GM19455 (cell line): ENCODE measurements around the gene DNAJC7.
A peak's percentile ranks its signal among the peaks of the same experiment; 100 is the strongest.

Experiments
- ATAC-seq: cut with Tn5 transposase; IDR thresholded peaks from one replicate; pipeline ENCODE4 v1.9.1; 2021; ENCODE audit not compliant: unreplicated experiment

The DNAJC7 gene

GRCh38 chr17:41976142-41976768, 41.0 kb downstream of the DNAJC7 start:
- ATAC-seq = no peak

DNA sequence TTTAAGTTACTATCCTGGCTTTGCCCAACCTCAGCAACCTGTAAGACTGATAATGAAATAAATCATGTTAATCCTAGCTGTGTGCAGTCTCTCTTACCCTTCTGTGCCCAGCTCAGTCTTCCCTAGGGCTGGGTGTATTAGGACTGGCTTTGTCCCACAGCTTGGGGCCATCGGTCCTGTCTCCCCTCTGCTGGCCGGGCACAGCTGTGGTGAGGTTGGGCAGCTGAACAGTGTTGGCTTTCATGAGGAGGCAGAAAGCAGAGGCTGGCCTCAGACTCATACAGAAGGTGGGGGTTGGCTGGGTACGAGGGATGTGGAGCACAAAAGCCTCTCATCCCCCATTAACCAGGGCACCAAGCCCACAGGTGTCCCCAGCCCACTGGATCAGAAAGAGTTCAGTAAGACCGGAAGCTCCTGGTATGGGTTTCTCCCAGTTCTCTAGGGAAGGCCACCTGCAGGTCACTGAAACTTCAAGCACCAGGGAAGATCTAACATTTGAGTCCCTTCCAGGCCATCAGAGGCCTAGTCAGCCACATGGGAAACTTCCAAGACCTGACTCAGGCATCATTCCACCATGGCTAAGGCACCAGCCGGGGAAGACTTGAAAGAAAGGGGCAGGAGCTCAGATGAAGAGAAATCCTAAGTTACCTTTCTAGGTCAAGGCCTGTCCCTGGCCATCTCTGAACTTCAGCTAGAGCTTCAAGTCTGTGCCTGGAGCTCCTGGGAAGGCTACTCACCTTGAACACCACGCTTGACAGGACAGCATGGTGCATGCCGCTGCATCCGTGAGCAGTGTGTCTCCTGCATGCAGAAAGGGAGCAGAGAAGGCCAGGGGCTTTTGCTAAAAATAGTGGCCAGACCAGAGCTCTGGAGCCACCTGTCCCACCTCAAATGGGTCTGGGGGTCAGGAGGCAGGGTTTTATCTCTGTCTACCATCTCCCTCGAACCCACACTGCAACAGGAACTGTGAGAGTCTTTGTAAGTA, 41.8 kb downstream of the DNAJC7 start:
- ATAC-seq = no peak

DNA sequence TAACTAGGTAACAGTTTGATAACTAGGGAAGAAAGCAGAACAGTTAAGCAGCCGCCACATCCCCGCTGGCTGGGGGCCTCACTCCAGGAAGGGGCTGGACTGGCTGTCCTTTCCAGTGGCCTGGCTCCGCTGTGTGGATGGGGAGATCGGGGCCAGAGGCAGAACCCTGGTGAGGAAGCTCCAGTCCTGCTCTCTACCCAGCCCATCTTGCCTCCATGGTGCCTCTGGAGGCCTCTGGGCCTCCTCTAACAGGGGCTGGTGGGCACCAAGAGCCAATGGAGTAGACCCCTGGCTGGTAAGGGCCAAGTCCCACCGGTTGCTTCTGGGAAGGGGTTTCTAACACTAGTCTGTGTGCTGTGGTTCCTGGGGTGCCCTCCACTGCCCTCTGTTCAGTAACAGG, 42.6 kb downstream of the DNAJC7 start:
- ATAC-seq = no peak

GRCh38 chr17:41974031-41974430, 43.2 kb downstream of the DNAJC7 start:
- no peak for ATAC-seq

DNA sequence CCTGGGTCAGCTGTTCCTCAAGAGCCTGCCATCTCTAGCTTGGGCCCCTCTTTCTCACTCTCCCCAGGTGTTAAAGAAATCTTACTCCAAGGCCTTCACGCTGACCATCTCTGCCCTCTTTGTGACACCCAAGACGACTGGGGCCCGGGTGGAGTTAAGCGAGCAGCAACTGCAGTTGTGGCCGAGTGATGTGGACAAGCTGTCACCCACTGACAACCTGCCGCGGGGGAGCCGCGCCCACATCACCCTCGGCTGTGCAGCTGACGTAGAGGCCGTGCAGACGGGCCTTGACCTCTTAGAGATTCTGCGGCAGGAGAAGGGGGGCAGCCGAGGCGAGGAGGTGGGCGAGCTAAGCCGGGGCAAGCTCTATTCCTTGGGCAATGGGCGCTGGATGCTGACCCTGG, 43.8 kb downstream of the DNAJC7 start:
- ATAC-seq = no peak

GRCh38 chr17:41972571-41973407, 44.5 kb downstream of the DNAJC7 start:
- ATAC-seq = no peak

- no peak for ATAC-seq
These were observed 45.3 kb downstream of the DNAJC7 start for GRCh38 chr17:41971721-41972523.

GRCh38 chr17:41970901-41971331, 46.3 kb downstream of the DNAJC7 start:
- ATAC-seq = no peak

- ATAC-seq = no peak
These were observed 48.6 kb downstream of the DNAJC7 start for GRCh38 chr17:41968676-41969075.

- no peak for ATAC-seq
These were observed 49.2 kb downstream of the DNAJC7 start for GRCh38 chr17:41967921-41968578.

GRCh38 chr17:41967141-41967920, 49.9 kb downstream of the DNAJC7 start:
- peak; percentile 29 for ATAC-seq

GRCh38 chr17:41966463-41967140, 50.6 kb downstream of the DNAJC7 start, which contains the start of gene CNP:
Gene CNP (plus strand): TSS chr17:41966795. CDS start chr17:41966885, 90 bp downstream.
- peak; percentile 65 for ATAC-seq

GRCh38 chr17:41965694-41966462, 51.4 kb downstream of the DNAJC7 start:
- no peak for ATAC-seq

DNA sequence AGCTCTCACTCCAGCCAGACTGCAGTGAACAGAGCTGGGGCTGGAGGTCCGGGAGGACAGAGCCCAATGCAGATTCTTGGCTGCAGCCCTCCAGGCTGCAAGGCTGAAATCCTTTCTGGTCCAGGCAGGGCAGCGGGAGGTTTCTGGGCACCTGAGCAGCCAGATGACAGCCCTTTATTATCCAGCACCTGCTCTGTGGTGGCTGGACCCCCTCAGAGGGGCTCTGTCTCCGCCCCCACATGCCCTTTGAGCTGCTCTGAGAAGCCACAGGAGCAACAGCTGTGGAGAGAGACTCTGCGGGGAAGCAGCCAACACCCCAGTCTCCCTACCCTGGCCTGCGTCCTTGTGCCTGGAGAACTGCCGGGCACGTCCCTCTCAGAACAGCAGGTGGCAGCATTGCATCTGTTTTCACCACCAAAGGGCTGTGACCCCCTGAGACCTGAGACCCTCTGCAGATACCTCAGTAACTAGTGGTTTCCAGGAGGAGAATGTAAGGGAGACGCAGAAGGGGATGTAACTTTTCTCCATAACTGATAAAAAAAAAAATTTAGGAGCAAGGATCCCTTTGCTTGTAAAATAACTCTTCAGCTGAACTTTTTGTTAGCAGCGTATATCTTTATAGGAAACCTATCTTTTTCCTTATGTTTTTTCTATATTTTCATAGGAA, 54.3 kb downstream of the DNAJC7 start:
- ATAC-seq = no peak

- no peak for ATAC-seq
These were observed 55.1 kb downstream of the DNAJC7 start for GRCh38 chr17:41962111-41962510.

- no peak for ATAC-seq
These were observed 57.7 kb downstream of the DNAJC7 start for GRCh38 chr17:41959336-41960095.

- ATAC-seq = no peak
These were observed 58.3 kb downstream of the DNAJC7 start for GRCh38 chr17:41959030-41959335.
